NK-92 (cell line): Measurements from ENCODE around the gene TBX19.

ENCODE experiments used
- DNase-seq: peaks from one replicate; lab custom pipeline; 2025; ENCODE audit not compliant: unreplicated experiment; lab: John Stamatoyannopoulos, UW

TBX19 gene

GRCh38 chr1:168281603-168282325 is 1.1 kb downstream of the TBX19 start:
- DNase-seq, result no peak

GRCh38 chr1:168285521-168285790 is 4.8 kb downstream of the TBX19 start:
- no peak for DNase-seq

GRCh38 chr1:168285971-168286927 is 5.6 kb downstream of the TBX19 start:
- no peak for DNase-seq

GRCh38 chr1:168287237-168287664 is 6.6 kb downstream of the TBX19 start:
- DNase-seq, result no peak

GRCh38 chr1:168288311-168289052 is 7.8 kb downstream of the TBX19 start:
- DNase-seq, result no peak

- DNase-seq, result no peak
Observed at GRCh38 chr1:168291222-168291837, 10.7 kb downstream of the TBX19 start.

- DNase-seq, result no peak
Observed at GRCh38 chr1:168293356-168293755, 12.7 kb downstream of the TBX19 start.

GRCh38 chr1:168295411-168296114 is 14.9 kb downstream of the TBX19 start:
- no peak for DNase-seq

GRCh38 chr1:168297019-168297730 is 16.5 kb downstream of the TBX19 start:
- no peak for DNase-seq

GRCh38 chr1:168298446-168298845 is 17.8 kb downstream of the TBX19 start:
- DNase-seq, result no peak

GRCh38 chr1:168300626-168301025 is 19.9 kb downstream of the TBX19 start:
- no peak for DNase-seq

- DNase-seq, result no peak
Observed at GRCh38 chr1:168301664-168302320, 21.1 kb downstream of the TBX19 start.

- DNase-seq, result no peak
Observed at GRCh38 chr1:168303716-168304540, 23.3 kb downstream of the TBX19 start.

GRCh38 chr1:168304865-168305264 is 24.2 kb downstream of the TBX19 start:
- no peak for DNase-seq

- DNase-seq, result no peak
Observed at GRCh38 chr1:168312718-168313604, 32.3 kb downstream of the TBX19 start.

- no peak for DNase-seq
Observed at GRCh38 chr1:168316142-168316541, 35.5 kb downstream of the TBX19 start.

- no peak for DNase-seq
Observed at GRCh38 chr1:168317309-168317708, 36.6 kb downstream of the TBX19 start.

GRCh38 chr1:168319691-168320090 is 39.0 kb downstream of the TBX19 start:
- no peak for DNase-seq
